KMS-11 (cell line): ENCODE measurements around the gene UMAD1.

Experiments used
- H2AFZ ChIP-seq: fragments of 200-600 bp; sonication (generic); 2 replicates; pipeline ENCODE4 v1.6.1; 2016; ENCODE audit warnings: antibody characterized with exemption, mixed run types, low read depth
- H3K27ac ChIP-seq: fragments of 200-600 bp; sonication (generic); 2 replicates; pipeline ENCODE4 v1.6.1; 2016; ENCODE audit warnings: mild to moderate bottlenecking, mixed run types
- H3K27me3 ChIP-seq: fragments of 200-600 bp; sonication (generic); 2 replicates; pipeline ENCODE4 v1.6.1; 2017; ENCODE audit warnings: mild to moderate bottlenecking, low read depth, mixed run types, moderate library complexity; ENCODE audit not compliant: insufficient read depth
- H3K36me3 ChIP-seq: fragments of 200-600 bp; sonication (generic); 2 replicates; pipeline ENCODE4 v1.6.1; 2017; ENCODE audit warnings: mild to moderate bottlenecking, mixed run types; ENCODE audit not compliant: insufficient read depth
- H3K4me1 ChIP-seq: fragments of 200-600 bp; sonication (generic); 2 replicates; pipeline ENCODE4 v1.6.1; 2016; ENCODE audit warnings: mild to moderate bottlenecking, low read depth, mixed run types; ENCODE audit not compliant: poor library complexity, severe bottlenecking
- H3K4me2 ChIP-seq: fragments of 200-600 bp; sonication (generic); 2 replicates; pipeline ENCODE4 v1.7.0; 2016; ENCODE audit warnings: mild to moderate bottlenecking, mixed run types
- H3K4me3 ChIP-seq: fragments of 200-600 bp; sonication (generic); IDR thresholded peaks from 2 replicates; pipeline ENCODE4 v1.6.1; 2017; ENCODE audit warnings: low read depth, low read length, mixed read lengths; ENCODE audit not compliant: insufficient read depth
- H3K79me2 ChIP-seq: fragments of 200-600 bp; sonication (generic); 2 replicates; pipeline ENCODE4 v1.6.1; 2016; ENCODE audit warnings: low read depth, mixed run types; ENCODE audit not compliant: insufficient read depth
- H3K9ac ChIP-seq: fragments of 200-600 bp; sonication (generic); 2 replicates; pipeline ENCODE4 v1.6.1; 2016; ENCODE audit warnings: mild to moderate bottlenecking, mixed run types
- H4K20me1 ChIP-seq: fragments of 200-600 bp; sonication (generic); 2 replicates; pipeline ENCODE4 v1.6.1; 2016; ENCODE audit warnings: mild to moderate bottlenecking, mixed run types; ENCODE audit not compliant: insufficient read depth
- TF ChIP-seq, protein P1 (sequence below): fragments of 200-600 bp; sonication (generic); conservative IDR thresholded peaks from 2 replicates; pipeline ENCODE4 v1.6.1; 2017; ENCODE audit warnings: low read depth, mild to moderate bottlenecking, antibody characterized with exemption, low read length, moderate library complexity, mixed read lengths

Gene UMAD1

DNA sequence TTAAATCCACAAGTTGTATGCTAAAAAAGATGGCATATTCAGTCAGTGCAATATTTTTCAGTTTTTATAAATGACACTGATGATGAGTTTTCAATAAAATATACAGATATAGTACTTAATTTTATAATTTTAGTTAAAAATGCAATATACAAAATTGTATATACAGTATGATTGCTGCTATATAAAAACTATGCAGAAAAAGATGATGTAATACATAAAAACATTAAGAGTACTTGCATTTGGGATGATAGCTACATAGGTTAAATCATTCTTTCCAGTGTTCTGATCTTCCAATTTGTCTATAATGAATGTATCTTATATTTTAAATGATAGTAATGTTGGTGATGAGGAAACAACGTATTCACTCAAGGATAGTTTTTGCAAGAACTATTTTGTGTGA is 169.8 kb downstream of the UMAD1 start:
- Histone ChIP-seq H3K36me3 (no peaks in the 10 kb centered on the region), H2AFZ (no peak overlapping the region), H3K27ac (no peak overlapping the region), H3K4me1 (peaks cover 8% of the 10 kb centered on the region), H3K27me3 (no peaks in the 10 kb centered on the region), H4K20me1 (no peaks in the 10 kb centered on the region), H3K4me3 (no peak overlapping the region), H3K4me2 (no peak overlapping the region), H3K79me2 (no peaks in the 10 kb centered on the region), H3K9ac (no peak overlapping the region)
- TF ChIP-seq, protein P1, sequence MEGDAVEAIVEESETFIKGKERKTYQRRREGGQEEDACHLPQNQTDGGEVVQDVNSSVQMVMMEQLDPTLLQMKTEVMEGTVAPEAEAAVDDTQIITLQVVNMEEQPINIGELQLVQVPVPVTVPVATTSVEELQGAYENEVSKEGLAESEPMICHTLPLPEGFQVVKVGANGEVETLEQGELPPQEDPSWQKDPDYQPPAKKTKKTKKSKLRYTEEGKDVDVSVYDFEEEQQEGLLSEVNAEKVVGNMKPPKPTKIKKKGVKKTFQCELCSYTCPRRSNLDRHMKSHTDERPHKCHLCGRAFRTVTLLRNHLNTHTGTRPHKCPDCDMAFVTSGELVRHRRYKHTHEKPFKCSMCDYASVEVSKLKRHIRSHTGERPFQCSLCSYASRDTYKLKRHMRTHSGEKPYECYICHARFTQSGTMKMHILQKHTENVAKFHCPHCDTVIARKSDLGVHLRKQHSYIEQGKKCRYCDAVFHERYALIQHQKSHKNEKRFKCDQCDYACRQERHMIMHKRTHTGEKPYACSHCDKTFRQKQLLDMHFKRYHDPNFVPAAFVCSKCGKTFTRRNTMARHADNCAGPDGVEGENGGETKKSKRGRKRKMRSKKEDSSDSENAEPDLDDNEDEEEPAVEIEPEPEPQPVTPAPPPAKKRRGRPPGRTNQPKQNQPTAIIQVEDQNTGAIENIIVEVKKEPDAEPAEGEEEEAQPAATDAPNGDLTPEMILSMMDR = no peak

- TF ChIP-seq, protein P1 = no peak
- H3K79me2 ChIP-seq = no peaks in the 10 kb centered on the region
- no peaks in the 10 kb centered on the region for H4K20me1 ChIP-seq
- H3K27me3 ChIP-seq = no peaks in the 10 kb centered on the region
- H2AFZ ChIP-seq = no peak overlapping the region
- H3K27ac ChIP-seq = no peak overlapping the region
- no peak overlapping the region for H3K9ac ChIP-seq
- H3K4me2 ChIP-seq = no peak overlapping the region
- H3K4me3 ChIP-seq = no peak overlapping the region
- H3K36me3 ChIP-seq = no peaks in the 10 kb centered on the region
- H3K4me1 ChIP-seq = peaks cover 8% of the 10 kb centered on the region
These were observed 170.3 kb downstream of the UMAD1 start for GRCh38 chr7:7810826-7811225.

DNA sequence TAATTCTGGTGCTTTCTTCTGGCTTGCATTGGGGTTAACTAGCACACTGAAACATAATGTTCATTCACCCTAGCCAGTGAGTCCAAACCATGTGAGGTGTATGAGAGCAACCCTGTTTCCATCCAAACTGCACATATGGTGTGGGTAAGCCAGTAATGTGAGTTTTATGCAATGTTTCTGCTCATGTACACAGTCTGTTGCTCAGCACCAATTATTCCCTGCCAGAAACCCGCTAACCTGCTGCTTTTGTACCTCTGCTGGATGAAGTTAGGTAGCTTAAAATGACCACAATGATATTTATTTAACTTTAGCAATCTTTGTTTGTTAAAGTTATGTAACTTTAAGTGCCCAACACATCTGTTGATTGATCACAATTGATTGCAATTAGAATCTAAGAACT is 171.6 kb downstream of the UMAD1 start:
- TF ChIP-seq, protein P1 = no peak
- no peaks in the 10 kb centered on the region for H3K79me2 ChIP-seq
- no peaks in the 10 kb centered on the region for H3K36me3 ChIP-seq
- no peak overlapping the region for H3K9ac ChIP-seq
- H3K27me3 ChIP-seq = no peaks in the 10 kb centered on the region
- no peak overlapping the region for H3K4me2 ChIP-seq
- H3K4me3 ChIP-seq = no peak overlapping the region
- H4K20me1 ChIP-seq = no peaks in the 10 kb centered on the region
- H3K27ac ChIP-seq = no peak overlapping the region
- H2AFZ ChIP-seq = no peak overlapping the region
- H3K4me1 ChIP-seq = no peaks in the 10 kb centered on the region

DNA sequence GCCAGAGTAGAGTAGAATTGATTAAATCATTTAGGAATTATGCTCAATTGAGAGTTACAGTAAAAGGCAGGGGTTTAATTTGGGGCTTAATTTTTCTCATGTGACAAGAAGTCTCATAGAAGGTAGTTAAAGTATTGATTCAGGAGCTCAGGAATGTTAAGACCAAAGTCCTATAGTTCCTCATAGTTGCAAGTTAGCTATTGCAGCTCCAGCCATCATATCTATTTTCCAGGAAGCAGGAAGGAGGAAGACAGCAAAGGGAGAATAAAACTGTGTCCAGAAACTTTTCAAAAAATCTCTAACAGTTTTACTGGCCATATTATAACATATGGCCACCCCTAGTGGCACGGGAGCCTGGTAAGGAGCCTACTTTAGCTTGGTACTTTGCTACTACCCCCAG is 174.8 kb downstream of the UMAD1 start:
- no peak overlapping the region for H3K27ac ChIP-seq
- H4K20me1 ChIP-seq = no peaks in the 10 kb centered on the region
- no peaks in the 10 kb centered on the region for H3K79me2 ChIP-seq
- no peaks in the 10 kb centered on the region for H3K4me1 ChIP-seq
- no peak overlapping the region for H3K4me3 ChIP-seq
- H2AFZ ChIP-seq = no peak overlapping the region
- H3K4me2 ChIP-seq = no peak overlapping the region
- no peaks in the 10 kb centered on the region for H3K27me3 ChIP-seq
- TF ChIP-seq, protein P1 = no peak
- no peak overlapping the region for H3K9ac ChIP-seq
- H3K36me3 ChIP-seq = no peaks in the 10 kb centered on the region
